Measurements from ENCODE around the gene FMNL1.
"Not testable (repeated sequence)": the region's sequence is repeated elsewhere in the genome, so short reads cannot be mapped to it uniquely, and the experiment has no call there.

Gene FMNL1, protein sequence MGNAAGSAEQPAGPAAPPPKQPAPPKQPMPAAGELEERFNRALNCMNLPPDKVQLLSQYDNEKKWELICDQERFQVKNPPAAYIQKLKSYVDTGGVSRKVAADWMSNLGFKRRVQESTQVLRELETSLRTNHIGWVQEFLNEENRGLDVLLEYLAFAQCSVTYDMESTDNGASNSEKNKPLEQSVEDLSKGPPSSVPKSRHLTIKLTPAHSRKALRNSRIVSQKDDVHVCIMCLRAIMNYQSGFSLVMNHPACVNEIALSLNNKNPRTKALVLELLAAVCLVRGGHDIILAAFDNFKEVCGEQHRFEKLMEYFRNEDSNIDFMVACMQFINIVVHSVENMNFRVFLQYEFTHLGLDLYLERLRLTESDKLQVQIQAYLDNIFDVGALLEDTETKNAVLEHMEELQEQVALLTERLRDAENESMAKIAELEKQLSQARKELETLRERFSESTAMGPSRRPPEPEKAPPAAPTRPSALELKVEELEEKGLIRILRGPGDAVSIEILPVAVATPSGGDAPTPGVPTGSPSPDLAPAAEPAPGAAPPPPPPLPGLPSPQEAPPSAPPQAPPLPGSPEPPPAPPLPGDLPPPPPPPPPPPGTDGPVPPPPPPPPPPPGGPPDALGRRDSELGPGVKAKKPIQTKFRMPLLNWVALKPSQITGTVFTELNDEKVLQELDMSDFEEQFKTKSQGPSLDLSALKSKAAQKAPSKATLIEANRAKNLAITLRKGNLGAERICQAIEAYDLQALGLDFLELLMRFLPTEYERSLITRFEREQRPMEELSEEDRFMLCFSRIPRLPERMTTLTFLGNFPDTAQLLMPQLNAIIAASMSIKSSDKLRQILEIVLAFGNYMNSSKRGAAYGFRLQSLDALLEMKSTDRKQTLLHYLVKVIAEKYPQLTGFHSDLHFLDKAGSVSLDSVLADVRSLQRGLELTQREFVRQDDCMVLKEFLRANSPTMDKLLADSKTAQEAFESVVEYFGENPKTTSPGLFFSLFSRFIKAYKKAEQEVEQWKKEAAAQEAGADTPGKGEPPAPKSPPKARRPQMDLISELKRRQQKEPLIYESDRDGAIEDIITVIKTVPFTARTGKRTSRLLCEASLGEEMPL

DNA sequence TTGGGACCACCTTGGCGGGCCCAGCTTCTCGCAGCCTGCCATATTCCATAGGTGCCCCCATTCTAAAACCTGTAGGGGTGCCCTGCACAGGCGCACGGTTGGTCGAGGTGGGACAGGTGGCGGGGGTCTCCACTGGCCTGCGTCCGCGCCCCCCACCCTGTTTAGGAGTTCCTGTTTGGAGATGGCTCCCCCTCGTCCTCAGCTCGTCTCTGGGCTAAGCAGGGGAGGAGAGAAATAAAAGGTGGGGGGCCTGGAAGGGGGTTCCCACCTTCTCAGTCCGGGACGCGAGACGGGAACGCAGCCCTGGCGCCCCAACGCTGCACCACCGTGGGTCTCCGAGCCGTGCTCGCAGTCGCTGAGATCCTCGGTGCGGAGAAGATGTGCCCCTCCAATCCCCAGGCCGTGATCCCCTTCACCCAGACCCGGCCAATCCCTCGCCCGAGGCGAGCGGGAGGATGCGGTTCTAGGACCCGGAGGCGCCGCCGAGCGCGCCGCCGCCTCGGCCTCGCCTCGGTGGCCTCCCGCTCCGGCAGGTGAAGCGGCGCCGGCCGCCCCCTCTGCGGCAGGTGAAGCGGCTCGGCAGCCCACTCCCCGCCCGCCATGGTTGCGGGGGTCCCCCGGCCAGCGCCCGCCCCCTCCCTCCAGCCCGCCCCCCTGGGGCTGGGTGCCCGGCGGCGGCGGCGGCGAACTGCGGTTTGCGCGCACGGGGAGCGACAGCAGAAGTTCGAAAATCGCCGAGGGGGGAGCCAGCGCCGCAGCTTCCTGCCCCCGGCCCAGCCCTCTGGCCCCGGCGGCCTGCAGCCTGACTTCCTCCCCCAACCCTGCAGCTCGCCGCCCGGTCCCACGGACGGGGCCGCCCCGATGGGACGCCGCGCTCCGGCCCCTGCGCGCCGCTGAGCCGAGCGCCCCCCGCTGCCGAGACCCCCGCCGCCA lies at the start of gene FMNL1:
Gene FMNL1 (plus strand): TSS at position 805 of the 933 bp plus-strand sequence. CDS start 240 bp downstream, outside the sequence.
- DNase-seq = no peak

DNA sequence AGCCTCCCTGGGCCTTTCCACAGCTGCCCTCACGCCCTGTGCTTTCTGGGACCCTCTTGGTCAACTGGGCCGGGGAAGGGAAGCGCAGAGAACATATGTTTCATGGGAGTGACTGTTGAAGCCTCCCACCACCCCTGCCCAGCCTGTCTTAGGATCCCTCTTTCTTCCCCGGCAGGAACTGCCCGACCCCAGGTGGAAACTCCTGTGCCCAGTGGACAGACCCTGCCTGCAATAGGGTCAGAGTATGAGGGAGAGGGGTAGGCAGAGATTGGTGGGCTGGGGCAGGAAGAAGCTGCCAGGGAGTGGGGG lies 49.5 kb upstream of the FMNL1 start:
- no peak for DNase-seq

DNA sequence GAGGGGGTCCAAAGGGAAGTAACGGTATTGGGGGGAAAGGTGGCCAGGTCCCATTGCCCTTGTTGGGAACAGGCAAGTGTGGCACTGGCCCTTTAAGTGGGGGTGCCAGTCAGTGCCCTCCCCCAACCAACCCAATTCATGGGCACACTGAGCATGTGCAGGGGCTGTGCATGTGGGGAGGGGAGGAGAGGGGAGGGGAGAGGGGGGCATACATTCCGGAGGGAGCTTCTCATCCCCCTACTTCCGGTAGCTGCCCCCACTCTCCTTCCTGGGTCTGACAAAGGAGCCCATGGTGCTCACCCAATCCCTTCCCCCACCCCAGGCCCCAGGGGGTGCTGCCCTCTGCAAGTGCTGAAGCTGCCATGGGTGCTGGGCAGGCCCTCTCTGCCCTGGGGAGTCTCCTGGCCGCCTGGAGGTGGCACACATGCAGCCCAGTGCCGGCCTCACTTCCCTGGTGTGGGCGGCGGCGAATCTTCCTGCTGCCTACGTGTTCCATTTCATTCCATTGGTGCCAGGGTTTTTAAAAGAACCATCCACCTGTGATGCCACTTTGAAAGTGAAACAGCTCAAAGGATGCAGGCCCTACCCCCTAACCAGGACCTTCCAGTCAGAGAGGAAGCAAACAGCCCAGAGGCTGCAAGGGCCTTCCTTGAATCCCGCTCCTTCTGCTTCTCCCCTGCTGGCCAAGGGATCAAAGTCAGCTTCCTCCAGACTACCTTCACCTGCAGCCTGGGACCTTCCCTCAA lies 49.0 kb upstream of the FMNL1 start:
- no peak for DNase-seq

DNA sequence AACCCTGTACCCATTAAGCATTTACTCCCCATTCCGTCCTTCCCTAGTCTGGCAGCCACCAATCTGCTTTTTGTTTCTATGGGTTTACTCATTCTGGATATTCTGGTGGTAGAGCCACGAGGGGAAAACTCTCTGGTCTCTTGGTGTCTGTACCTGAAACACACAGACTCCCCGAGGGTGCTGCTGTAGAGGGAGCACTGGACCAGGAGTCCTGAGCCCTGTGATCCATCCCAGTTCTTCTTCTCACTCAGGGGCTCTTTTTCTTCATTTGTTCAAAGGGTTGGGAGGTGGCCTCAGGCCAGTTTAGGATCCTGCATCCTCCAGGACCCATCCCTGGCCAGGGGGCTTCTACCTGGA lies 45.9 kb upstream of the FMNL1 start:
- no peak for DNase-seq

DNA sequence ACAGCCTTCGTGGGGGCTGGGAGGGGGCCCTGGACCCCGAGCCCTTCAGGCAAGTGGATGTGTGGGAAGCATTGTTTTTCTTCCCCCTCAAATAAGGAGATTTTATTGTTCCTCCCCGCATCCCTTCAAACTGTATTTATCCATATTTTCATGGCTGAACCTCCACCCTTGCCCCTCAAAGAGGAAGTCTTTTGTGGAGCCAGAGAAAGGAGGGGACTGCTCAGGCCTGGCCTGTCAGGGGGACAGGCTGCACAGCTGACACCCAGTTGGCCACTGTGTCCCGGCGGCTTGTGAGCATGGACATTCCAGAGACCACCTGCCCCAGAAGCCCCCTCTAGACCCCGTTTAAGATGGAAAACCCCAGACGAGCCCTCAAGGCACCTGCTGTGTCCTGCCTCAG lies 44.1 kb upstream of the FMNL1 start:
- no peak for DNase-seq

DNA sequence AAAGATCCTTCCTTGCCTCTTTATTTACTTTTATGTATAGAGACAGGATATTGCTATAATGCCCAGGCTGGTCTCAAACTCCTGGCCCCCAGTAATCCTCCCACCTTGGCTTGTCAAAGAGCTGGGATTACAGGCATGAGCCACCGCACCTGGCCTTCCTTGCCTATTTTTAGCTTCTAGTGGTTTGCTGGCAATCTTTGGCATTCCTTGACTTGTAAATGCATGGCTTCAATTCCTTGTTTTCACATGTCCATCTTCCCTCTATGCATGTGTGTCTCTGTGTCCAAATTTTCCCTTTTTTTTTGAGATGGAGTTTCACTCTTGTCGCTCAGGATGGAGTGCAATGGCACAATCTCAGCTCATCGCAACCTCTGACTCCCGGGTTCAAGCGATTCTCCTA lies 37.5 kb upstream of the FMNL1 start:
- DNase-seq = no peak

DNA sequence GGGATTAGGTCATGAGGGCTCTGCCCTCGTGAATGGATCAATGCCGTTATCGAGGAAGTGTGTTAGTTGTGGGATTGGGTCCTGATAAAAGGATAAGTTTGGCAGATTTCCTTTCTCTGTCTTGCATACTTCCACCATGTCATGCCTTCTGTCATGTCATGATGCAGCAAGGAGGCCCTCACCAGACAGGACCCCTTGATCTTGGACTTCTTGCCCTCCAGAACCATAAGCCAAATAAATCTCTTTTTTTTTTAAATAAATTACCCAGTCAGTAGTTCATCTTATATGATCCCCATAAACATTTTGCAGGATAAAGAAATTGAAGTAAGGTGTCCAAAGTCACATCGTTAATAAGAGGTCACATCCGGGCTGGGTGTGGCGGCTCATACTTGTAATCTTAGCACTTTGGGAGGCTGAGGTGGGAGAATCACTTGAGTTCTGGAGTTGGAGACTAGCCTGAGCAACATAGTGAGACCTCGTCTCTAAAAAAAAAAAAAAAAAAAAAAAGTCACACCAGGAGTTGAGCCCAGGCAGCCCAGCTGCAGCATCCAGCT lies 34.8 kb upstream of the FMNL1 start:
- no peak for DNase-seq

DNA sequence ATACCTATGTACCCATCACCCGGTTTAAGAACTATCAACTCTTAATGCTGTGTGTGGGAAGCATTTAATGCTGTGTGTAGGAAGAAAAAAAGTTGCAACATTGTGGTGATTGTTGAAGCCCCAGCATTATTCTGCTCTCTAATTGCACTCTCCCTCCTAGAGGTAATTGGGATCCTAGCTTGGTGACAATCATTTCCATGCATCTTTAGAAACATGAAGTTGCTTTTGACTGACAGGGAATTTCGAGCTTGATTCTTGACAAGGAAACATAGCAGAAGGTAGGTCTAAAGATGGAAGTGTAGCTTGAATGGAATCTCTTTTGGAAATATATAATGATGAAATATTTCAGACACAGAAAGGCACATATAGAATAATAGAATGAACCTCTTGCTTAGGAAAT lies 32.7 kb upstream of the FMNL1 start:
- no peak for DNase-seq

DNA sequence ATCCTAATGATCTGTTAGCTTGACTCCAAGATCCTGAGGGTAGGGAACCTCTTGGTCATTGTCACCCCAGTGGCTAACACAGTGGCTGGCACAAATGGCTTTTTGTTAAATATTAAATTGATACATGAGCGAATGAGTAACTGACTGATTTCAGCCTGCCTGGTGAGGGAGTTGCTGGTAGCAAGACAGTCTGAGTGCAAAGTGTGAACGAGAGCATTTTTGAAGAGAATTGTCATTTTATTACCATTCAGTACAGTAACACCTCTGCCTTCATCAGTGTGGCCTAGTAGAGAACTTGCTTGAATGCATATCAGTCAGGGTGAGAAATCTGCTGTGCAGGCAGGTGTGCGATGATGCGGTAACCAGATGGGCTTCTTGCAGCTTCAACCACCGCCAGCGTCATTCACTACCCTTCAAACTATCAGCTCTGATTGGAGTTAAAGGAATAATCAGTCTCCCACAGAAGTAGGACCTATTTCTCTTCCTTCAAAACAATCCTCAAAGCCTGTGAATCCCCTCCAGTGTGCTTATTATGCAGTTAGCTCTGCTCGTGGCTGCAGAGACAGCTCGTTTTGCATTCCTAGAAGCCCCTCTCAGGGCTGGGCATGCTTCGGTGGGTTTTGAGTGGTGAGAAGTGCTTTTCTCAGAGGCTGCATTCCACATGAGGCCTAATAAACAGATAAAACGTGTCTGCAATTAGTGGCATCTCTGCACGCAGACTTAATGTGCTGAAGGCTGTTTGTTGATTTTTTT lies 31.0 kb upstream of the FMNL1 start:
- DNase-seq = no peak

DNA sequence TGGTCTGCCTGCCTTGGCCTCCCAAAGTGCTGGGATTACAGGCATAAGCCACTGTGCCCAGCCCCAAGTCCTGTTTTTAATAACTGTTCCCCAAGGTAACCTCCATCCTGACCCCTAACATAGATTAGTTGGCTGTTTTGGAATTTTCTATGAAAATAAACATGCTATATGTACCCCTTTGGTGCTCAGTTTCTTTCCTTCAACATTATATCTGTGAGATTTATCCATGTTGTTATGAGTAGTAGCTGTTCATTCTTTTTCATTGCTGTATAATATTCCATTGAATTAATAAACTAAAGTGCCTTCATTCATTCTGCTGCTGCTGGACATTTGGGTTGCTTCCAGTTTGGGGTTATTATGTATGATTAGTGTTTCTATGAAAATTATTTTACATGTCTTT lies 26.3 kb upstream of the FMNL1 start:
- no peak for DNase-seq

DNA sequence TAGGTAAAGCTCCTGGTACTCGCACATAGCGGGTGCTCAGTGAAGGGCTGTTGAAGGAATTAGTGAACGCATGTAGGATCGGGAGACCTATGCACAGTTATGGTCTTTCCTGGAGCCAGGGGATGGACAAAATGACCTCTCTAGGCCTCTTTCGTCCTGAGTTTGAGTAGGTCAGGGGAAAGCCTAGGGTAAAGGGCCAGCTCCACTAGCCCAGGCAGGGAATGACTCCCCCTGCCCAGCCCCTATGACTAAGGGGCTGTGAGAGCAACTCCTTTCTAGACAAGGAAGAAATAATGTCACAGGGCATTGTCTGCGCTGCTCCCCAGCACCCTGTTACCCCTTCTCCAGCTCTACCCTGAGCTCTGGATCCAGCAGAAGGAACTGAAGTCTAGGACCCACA lies 24.6 kb upstream of the FMNL1 start:
- DNase-seq = no peak

DNA sequence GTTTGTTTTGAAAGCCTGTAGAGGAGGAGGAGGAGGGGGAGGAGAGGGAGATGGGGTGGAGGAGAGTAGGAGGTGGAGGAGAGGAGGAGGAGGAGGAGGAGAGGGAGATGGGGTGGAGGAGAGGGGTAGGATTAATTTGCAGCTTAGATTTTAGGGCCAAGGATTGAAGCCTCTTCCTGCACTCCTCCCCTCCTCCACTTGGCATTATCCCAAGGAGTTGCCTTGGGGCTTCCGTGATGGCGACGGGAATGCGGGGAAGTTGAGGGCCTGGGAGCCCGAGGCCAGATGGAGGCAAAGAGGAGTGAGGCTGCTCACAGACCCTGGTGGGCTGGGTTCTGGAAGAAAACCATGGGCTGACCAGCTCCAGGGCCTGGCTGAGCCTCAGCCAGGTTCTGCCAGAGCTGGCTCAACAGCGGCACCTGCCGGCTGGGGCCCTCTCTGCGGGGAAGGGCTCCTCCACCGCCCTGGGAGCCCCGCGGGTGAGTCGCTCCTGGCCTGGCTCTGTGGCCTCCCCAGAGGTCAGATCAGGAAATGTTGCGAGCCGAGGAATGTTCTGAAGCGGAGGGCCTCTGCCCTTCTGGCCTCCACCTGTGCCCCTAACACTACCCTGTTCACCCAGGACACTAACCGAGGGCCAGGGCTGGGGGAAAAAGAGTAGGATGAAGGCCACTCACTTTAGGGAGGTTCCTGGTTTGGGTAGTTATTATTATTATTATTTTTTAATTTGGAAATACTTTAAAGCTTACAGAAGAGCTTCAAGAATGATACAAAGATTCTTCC lies 23.9 kb upstream of the FMNL1 start:
- no peak for DNase-seq

DNA sequence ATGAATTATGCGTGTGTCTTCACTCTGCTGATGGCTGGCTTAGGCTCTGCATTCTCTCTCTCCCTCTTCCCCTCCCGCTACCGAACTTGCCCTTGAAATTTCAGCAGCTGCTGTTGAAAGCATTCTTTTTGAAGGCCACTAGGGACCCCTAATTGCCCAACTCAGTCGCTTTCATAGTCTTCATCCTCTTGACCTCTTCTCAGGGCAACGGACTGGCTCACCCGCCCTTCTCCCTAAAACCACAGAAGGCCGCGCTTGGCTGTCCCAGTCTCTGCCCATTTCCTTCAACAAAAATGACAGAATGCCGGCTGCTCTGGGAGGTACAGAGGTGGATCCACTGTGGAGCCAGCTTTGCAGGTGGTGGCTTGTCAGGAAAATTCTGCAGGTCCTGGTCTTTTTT lies 21.0 kb upstream of the FMNL1 start:
- no peak for DNase-seq

DNA sequence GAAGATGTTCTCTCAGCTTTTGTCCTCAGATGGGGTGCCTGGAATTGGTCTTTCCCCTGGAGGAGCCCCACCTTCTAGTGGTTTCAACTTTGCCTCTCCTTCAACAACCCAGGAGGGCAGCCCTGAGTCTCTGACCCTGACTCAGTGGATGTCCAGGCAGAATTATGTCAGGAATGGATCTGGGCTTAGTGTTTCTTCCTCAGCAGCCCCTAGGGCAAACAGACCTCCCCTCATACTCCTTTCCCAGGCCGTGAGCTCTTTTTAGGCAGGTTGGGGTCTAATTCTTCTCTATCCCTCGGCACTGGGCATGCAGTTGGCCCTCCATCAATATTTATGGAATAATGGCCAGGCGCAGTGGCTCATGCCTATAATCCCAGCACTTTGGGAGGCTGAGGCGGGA lies 20.2 kb upstream of the FMNL1 start:
- DNase-seq = no peak

DNA sequence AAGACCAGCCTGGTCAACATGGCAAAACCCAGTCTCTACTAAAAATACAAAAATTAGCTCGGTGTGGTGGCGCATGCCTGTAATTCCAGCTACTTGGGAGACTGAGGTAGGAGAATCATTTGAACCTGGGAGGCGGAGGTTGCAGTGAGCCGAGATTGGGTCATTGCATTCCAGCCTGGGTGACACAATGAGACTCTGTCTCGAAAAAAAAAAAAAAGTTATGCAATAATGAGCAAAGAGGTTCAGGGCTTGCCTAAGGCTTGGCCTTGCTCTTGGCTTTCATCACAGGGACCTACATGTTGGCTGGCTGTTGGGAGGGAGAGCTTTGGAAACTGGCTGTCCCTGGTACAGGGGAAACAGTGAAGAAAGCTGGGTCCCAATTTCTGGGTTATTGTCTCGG lies 19.8 kb upstream of the FMNL1 start:
- not testable (repeated sequence) for DNase-seq

DNA sequence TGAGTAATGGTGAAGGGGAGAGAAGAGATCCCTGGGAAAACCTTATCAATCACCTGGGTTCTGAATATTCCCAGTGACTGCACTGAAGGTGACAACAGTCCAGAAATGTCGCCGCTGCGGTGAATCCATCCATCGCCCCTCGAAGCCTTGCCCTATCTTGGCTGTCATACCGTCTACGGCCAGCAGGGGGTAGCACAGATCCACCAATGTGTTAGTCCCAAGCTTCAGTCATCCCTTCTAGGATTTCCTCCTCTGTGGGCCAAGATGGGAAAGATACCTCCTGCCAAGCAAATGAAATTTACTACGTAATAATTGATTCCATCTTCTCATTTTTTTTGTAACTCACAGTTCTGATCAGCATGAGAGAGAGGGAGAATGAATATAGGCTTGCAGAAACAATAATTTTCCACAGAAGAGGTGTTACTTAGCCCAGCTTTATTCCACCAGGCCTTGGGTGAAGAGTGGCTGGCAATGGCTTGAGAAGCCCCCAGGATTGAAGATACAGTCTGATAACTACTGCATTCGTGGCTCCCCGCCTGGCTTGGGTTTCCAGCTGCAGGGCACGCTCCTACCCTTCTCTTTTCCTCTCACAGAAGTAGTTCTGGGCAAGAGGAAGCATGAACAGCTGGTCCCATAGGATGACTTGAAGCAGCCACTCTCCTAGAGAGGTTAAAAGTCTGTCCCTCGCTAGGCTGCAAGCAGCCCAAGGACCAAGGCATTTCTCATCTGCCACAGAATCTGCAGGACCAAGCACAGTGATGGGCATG lies 2.6 kb upstream of the FMNL1 start:
- DNase-seq = no peak

DNA sequence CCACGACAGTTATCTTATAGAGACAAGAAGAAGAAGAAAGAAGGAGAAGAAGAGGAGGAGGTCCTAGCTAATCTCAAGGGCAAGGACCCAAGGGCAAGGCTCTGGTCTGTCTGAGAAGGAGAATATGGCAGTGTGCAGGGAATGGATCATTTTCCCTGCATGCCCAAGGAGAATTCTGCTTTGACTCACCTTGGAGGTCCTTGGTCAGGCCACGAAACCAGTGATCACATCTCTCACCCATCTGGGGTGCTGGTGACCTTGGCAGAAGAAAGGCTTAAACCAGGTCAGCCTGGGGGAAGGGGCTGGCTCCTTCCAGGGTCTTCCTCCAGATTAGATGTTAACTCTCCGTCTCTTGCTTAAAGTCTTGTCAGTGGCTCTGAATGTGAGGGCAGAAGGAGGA lies 1.6 kb upstream of the FMNL1 start:
- DNase-seq = no peak

DNA sequence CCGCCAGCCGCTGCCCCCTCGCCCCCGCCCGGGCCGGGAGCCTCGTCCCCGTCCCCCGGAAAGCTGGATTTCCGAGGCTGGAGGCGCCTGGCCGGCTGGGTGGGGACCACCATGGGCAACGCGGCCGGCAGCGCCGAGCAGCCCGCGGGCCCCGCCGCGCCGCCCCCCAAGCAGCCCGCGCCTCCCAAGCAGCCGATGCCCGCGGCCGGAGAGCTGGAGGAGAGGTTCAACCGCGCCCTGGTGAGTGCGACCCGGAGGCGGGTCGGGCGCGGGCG lies 266 bp downstream of the FMNL1 start:
- no peak for DNase-seq

DNA sequence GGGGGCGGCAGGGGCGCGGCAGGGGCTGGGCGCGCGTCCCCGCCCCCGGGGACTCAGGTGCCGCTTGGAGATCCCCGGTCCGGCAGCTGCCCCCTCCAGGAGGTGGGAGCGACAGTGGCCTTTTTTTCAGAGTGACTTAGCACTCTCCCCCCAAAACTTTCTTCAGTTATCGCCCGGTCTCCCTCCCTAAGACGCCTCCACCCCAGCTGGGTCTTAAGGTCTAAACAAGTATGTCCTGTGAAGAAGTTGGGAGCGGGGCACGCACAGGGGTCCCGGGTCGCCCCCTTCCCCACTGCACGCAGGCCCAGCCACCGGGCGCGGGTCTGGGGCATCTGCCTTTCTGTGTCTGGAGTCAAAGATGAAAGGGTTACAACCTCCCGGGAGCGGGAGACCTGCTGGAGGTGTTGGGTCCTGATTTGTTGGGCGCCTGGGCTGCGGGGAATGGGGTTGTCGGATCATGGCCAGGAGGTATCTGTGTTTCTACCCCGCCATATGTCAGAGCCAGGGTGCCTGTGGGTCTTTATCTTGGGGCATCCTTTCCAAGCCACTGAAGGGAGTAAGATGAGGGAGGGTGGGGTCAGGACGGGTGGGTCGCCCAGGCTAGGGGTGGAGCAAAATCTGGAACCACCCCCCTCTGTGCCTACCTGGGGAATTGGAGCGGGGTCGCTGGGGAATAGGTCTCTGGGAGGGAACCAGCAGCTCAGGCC lies 757 bp downstream of the FMNL1 start:
- DNase-seq = no peak

Measured in cortex of kidney (tissue), 1 donor.